GM18526 (cell line): ENCODE data around the gene NDNF.

ENCODE experiments used
- POLR2A ChIP-seq: IDR thresholded peaks from 3 replicates; pipeline ENCODE4 v1.6.1; 2011; ENCODE audit not compliant: insufficient read length; ENCODE audit errors: extremely low read depth

The NDNF gene, protein sequence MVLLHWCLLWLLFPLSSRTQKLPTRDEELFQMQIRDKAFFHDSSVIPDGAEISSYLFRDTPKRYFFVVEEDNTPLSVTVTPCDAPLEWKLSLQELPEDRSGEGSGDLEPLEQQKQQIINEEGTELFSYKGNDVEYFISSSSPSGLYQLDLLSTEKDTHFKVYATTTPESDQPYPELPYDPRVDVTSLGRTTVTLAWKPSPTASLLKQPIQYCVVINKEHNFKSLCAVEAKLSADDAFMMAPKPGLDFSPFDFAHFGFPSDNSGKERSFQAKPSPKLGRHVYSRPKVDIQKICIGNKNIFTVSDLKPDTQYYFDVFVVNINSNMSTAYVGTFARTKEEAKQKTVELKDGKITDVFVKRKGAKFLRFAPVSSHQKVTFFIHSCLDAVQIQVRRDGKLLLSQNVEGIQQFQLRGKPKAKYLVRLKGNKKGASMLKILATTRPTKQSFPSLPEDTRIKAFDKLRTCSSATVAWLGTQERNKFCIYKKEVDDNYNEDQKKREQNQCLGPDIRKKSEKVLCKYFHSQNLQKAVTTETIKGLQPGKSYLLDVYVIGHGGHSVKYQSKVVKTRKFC

DNA sequence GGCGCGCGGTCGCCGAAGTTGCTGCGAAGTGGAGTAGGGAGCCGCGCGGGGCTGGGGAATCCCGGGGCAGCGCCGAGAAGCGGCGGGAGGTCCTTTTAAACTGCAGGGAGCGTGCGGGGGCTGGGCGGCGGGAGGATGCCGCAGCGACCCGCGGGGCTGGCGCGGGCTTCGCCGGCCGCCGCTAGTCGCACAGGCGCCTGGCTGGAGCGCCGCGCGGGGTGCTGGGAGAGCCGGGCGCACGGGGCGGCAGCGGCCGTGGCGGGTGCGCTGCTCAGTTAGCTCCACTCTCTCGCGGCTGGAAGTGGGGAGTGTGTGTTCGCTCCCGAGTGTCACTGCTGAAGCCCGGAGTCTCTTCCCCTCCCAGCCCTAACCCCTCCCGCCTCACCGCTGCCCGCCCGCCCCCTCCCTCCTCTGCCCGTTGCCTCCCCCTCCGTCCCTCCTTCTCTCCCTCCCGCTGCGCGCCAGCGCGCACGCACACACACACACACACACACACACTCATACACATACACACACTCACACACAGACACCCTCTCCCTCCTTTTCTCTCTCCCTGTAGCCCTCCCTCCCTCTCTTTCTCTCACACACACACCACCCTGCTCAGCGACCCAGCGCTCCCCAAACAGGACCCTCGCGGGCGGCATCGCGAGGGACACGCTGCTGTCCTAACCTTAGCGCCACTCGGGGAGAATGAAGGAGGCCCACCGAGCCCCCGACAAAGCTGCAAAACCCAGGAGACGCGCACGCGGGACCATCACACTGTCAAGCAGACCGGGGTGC lies at the start of gene NDNF:
Gene NDNF, minus strand, starts transcription at position 312 of the 780 bp plus-strand sequence. CDS start 26,698 bp downstream, outside the sequence.
- no peak for TF ChIP-seq POLR2A

DNA sequence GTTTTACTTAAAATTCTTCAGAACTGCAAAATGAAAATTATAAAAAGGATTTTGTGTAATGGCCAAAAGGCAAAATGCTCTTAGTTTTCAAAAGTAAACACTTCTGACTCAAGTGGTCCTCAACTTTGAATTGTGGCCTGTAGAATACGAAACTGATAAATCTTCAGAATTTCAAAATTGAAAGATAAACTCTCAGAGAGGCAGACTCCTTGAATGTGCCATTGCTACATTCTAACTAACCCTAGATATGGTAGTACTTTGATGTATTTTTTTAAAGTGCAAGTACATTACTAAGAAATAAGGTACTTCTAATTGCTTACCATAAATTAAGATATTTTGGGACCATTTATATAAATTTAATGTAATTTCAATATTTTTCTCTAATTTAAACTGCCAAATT lies 47.4 kb upstream of the NDNF start:
- no peak for TF ChIP-seq POLR2A

- TF ChIP-seq POLR2A, result no peak
These were observed 46.0 kb upstream of the NDNF start for GRCh38 chr4:121118344-121118743.

DNA sequence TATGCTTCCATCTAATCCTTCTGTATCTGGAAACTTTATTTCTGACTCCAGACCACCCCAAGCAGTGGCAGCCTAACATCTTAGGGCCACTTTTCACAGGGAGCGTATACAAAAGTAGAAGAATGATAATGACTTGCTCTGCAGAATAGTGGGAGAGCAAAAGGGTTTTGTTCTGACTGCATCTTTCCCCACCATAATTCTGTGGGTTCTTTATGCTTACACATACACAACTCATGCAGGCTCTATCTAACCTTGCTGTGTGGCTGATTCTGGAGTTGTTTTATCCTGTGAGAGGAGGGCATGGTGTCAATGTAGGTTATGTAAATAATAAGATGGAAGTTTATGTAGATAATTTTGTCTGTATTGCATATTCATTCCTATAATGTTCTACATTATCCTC lies 42.4 kb upstream of the NDNF start:
- TF ChIP-seq POLR2A, result no peak

DNA sequence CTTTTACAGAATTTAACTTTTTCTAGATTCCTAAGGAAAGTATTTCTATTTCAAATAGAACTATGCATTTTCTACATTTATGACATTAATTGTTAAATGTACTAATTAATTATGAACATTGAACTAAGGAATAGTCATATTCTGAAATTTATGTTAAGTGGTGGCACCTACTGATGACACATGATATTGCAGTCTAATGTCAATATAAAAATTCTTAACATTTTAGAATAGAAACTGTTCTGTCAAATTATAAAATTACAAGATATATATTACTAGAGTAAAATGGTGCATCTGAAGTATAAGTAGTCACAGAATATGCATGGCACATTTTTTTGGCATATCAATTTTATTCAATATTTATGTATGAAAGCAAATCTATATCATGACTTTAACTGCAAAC lies 40.2 kb upstream of the NDNF start:
- TF ChIP-seq POLR2A, result no peak

GRCh38 chr4:121108557-121108956 lies 36.2 kb upstream of the NDNF start:
- no peak for TF ChIP-seq POLR2A

- TF ChIP-seq POLR2A, result no peak
These were observed 35.2 kb upstream of the NDNF start for GRCh38 chr4:121107507-121107906.

DNA sequence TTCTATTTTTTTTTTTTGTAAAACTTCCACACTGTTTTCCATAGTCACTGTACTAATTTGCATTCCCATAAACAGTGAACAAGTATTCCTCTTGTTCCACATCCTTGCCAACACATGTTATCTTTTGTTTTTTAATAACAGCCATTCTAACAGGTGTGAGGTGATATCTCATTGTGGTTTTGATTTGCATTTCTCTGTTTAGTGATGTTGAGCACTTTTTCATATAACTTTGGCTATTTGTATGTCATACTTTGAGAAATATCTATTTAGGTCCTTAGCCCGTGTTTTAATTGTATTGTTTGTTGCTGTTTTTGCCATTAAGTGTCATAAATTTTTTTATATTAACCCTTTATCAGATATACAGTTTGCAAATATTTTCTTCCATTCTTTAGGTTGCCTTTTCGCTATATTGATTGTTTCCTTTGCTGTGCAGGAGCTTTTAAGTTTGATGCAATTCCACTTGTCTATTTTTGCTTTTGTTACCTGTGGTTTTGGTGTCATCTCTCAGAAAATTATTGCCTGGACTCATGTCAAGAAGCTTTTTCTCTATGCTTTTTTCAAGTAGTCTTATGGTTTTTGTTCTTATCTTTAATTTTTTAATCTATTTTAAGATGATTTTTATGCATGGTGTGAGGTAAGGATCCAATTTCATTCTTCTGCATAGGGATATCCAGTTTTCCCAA lies 27.9 kb upstream of the NDNF start:
- no peak for TF ChIP-seq POLR2A

DNA sequence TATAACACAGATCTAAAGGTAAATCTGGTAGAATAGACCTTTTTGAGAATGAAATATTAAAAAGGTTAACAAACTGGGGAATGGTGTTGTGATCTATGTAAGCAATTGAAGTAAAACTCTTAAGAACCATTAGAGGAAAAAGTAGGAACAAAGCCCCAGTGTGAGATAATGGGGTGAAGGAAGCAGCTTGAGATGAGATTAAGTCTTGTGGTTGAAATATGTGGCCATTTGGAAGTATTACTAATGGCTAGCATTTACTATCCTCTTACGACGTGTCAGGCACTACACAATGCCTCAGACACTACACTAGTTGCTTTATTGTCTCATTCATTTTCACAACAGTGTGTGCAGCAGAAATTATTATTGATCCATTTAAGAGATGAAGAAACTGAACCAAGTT lies 25.9 kb upstream of the NDNF start:
- TF ChIP-seq POLR2A, result no peak

DNA sequence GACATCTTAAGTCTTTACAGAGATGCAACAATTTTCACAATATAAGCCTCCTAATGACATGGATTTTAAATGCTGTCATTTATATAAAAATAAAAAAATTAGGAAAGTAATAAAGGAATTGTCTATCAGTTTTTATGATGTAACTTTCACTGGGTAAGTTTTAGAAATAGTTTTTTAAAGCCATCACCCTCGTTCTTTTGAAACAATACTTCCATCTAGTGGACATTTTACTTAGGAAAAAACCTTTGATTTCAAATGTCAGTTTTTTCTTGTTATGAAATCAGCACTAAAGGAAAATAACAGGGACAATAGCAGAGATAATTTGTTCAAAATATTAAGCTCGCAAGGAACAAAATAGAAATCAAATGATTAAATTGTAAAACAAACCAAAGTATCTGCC lies 24.3 kb upstream of the NDNF start:
- TF ChIP-seq POLR2A, result no peak

DNA sequence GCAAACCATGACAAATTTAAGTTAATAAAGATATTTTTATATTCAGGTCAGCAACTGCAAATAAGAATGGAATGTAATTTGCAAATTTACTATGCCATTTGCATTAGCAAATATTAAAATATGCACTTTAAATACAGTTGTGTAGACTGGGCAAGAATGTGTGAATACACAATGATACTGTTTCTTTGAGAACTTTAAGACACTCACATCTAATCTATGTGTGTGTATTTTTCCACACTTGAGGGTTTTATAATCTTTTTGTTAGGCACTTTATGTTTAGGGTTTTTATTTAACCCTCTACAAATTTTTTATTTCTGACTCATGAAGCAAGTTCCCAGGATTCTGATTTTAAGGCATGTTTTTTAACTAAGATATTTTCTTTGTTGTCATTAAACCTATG lies 23.9 kb upstream of the NDNF start:
- no peak for TF ChIP-seq POLR2A

DNA sequence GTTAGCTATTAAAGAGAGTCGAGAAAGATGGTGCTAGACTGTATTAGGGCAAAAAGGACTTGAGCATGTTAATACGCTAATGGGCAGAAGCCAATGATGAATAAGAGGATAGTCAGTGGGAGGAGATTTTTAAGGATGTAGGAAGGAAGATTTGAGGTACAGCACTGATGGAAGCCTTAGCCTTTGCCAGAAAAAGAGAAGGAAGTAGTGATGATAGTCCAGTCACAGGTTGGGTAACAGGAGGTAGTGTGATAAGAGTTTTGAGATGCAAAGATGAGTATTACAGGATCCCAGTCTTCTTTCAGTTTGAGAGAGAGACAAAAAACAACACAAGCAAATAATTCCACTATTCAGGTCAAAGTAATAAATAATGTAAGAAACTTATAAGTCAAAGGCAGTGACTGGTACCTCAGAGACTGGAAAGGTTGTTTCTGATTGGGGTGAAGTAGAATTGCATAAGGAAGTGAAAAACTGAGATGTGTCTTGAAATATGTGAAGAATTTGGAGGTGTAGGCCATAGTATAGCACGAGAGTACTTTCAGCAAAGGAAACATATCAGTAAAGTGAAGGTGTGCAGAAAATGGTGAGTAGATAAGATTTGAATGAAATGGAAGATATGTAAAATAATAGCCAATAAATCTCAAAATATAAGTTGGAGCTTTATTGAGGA lies 22.1 kb upstream of the NDNF start:
- TF ChIP-seq POLR2A, result no peak

GRCh38 chr4:121093261-121093660 lies 20.9 kb upstream of the NDNF start:
- no peak for TF ChIP-seq POLR2A

DNA sequence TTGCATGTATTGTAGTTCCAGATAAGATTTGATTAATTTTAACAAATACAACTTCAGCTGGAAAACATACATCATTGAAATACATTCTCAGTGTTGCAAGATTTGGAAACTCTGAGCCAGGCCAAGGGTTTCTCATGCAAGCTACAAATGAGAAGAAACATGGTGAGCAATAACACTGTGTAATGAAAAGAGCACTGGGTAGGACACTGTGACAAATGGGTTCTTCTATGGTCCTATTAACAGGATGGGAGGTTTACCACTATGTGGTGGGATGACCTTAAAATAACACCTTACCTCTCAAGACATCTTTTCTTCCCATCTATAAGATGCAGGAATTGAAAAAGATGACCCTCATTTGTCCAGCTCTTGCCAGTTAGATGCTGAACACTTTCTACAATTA lies 19.6 kb upstream of the NDNF start:
- no peak for TF ChIP-seq POLR2A

GRCh38 chr4:121088867-121089266 lies 16.5 kb upstream of the NDNF start:
- TF ChIP-seq POLR2A, result no peak
